ENCODE data around the gene PLCB3. TPM values are rescaled to one million over a fixed set of nuclear protein-coding genes. Genes with fewer than 3 reads are reported as not detected.

Gene PLCB3
- total RNA-seq, 2 donors from 2014 or later, result 86.9 to 108 TPM

- H3K27ac ChIP-seq, result no peak overlapping the region
- H3K9me3 ChIP-seq, result no peaks in the 10 kb centered on the region
- H3K4me3 ChIP-seq, result no peak overlapping the region
- no peak for DNase-seq
- peaks cover 18% of the 10 kb centered on the region for H3K27me3 ChIP-seq
- H3K9ac ChIP-seq (ENCODE audit: low read depth in 2 of 2, low read length in 2 of 2), result peak overlapping the region in 1 of 2 donors; percentile 84
- no peaks in the 10 kb centered on the region for H3K36me3 ChIP-seq
- intact Hi-C loops (cut with DNase I), result no loop called here
- TF ChIP-seq CTCF (IDR thresholded peaks at IDR 0.05), result no peak
- peaks cover 11% of the 10 kb centered on the region for H3K4me1 ChIP-seq
Observed at GRCh38 chr11:64286801-64287159, 35.5 kb downstream of the PLCB3 start.

- H3K9ac ChIP-seq (ENCODE audit: low read depth in 2 of 2, low read length in 2 of 2), result no peak overlapping the region
- peaks cover 28% of the 10 kb centered on the region for H3K27me3 ChIP-seq
- intact Hi-C loops (cut with DNase I), result no loop called here
- DNase-seq, result no peak
- no peak overlapping the region for H3K27ac ChIP-seq
- peaks cover 14% of the 10 kb centered on the region for H3K4me1 ChIP-seq
- H3K4me3 ChIP-seq, result no peak overlapping the region
- no peaks in the 10 kb centered on the region for H3K9me3 ChIP-seq
- H3K36me3 ChIP-seq, result no peaks in the 10 kb centered on the region
- TF ChIP-seq CTCF (IDR thresholded peaks at IDR 0.05), result no peak
Observed at GRCh38 chr11:64287676-64288352, 36.5 kb downstream of the PLCB3 start.

- Histone ChIP-seq H3K36me3 (no peaks in the 10 kb centered on the region), H3K27ac (no peak overlapping the region), H3K27me3 (peaks cover 34% of the 10 kb centered on the region), H3K9me3 (no peaks in the 10 kb centered on the region), H3K9ac (ENCODE audit: low read depth in 2 of 2, low read length in 2 of 2) (no peak overlapping the region), H3K4me3 (no peak overlapping the region), H3K4me1 (peaks cover 11% of the 10 kb centered on the region)
- DNase-seq, result no peak
- intact Hi-C loops (cut with DNase I), result no loop called here
- no peak for TF ChIP-seq CTCF (IDR thresholded peaks at IDR 0.05)
Observed at GRCh38 chr11:64288353-64288750, 37.0 kb downstream of the PLCB3 start.

- no peaks in the 10 kb centered on the region for H3K9me3 ChIP-seq
- H3K9ac ChIP-seq (ENCODE audit: low read depth in 2 of 2, low read length in 2 of 2), result no peak overlapping the region
- intact Hi-C loops (cut with DNase I), result no loop called here
- no peak overlapping the region for H3K4me3 ChIP-seq
- H3K4me1 ChIP-seq, result peaks cover 3% of the 10 kb centered on the region
- no peaks in the 10 kb centered on the region for H3K36me3 ChIP-seq
- DNase-seq, result no peak
- peaks cover 36% of the 10 kb centered on the region for H3K27me3 ChIP-seq
- TF ChIP-seq CTCF (IDR thresholded peaks at IDR 0.05), result no peak
- H3K27ac ChIP-seq, result no peak overlapping the region
Observed at GRCh38 chr11:64289002-64289564, 37.8 kb downstream of the PLCB3 start.

GRCh38 chr11:64290352-64291261 lies 39.3 kb downstream of the PLCB3 start:
- no peaks in the 10 kb centered on the region for H3K9me3 ChIP-seq
- no peaks in the 10 kb centered on the region for H3K36me3 ChIP-seq
- peaks cover 44% of the 10 kb centered on the region for H3K27me3 ChIP-seq
- DNase-seq, result no peak
- intact Hi-C loops (cut with DNase I), result no loop called here
- no peak overlapping the region for H3K27ac ChIP-seq
- no peak for TF ChIP-seq CTCF (IDR thresholded peaks at IDR 0.05)
- H3K9ac ChIP-seq (ENCODE audit: low read depth in 2 of 2, low read length in 2 of 2), result no peak overlapping the region
- H3K4me3 ChIP-seq, result no peak overlapping the region
- peaks cover 3% of the 10 kb centered on the region for H3K4me1 ChIP-seq
